ENCODE measurements around the gene LIPG. TPM values are rescaled to one million over a fixed set of nuclear protein-coding genes. Genes with fewer than 3 reads are reported as not detected.

Gene LIPG
- polyA plus RNA-seq, 3 donors: 41.9 to 56.7 (median 48.1) TPM

DNA sequence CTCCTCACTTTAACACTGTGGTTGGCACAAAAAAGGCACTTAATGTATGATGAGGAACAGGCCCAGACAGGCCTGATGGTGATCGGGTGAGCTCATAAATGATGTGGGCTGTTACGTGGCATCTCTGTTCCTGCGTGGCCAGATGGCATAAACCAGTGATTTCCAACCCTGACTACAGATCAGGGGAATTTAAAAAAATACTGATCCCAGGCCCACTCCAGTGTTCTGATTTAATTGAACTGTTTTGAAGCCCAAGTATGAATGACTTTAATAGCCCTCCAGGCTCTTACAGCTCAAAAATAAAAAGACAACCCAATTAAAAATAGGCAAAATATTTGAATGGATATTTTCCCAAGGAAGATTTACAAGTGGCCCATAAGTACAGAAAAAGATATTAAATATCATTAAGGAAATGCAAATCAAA, 48.2 kb downstream of the LIPG start:
- no peak for DNase-seq (ENCODE audit: low read depth in 3 of 3, low spot score in 2 of 3)

DNA sequence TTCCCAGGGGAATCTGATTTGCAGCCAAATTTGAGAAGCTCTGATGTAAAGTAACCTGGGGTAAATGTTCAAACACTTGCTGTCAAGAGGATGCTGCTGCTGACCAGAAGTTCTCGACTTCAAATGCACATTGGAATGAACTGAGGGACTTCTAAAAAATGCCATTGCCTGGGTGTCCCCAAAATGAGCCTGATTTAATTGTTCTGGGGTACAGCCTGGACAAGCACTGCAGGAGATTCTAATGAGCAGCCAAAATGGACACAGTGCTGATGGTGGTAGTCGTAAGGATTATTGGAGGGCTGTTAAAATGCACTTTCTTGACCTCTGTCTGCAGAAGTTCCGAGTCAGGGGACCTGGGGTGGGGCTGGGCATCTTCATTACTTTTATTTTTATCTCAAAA, 49.5 kb downstream of the LIPG start:
- no peak for DNase-seq (ENCODE audit: low read depth in 3 of 3, low spot score in 2 of 3)

DNA sequence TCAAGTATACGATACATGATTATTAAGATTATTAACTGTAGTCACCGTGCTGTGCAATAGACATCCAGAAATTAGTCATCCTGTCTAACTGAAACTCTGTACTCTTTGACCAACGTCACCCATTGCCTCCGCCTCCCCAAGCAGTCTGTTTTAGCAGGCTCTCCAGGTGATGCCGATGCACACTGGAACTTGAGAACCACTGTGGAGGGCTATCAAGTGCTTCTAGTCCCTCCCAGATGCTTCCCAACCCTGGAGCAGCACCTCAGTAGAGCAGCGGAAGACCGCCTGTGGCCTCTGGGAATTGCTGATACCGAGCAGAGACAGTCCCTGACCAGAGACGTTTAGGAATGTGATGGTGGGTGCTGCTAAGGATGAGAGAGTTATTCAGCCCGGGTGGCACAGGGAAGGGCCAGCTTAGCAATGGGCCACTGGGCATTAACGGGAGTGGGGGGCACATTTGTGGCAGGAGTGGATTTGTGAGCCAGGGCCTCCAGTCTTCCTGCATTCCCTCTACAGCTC, 50.7 kb downstream of the LIPG start:
- no peak for DNase-seq (ENCODE audit: low read depth in 3 of 3, low spot score in 2 of 3)

DNA sequence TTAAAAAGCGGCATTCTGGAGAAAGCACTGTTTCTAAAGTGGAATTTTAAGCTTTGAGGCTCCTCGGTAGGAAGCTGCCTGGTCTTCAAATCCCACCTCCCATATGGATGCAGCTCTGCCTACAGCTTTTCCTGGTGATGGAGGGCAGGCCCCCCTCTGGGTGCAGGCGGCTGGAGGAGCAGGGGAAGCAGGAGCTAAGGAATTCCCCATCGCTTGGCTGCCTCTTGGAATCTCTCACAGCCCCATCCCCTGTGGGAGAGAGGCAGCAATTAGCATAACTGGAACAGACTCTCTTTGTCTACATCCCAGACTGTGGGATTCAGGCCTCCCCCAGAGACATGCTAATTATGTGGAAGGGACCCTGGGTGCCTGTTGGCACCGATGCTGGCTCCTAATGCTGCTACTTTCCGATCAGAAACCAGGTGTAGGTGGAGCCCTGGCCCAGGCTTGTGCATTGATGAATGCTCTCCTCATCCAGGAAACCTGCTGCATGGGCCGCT, 51.3 kb downstream of the LIPG start:
- peak in 1 of 3 donors; percentile 66 for DNase-seq (ENCODE audit: low read depth in 3 of 3, low spot score in 2 of 3)

DNA sequence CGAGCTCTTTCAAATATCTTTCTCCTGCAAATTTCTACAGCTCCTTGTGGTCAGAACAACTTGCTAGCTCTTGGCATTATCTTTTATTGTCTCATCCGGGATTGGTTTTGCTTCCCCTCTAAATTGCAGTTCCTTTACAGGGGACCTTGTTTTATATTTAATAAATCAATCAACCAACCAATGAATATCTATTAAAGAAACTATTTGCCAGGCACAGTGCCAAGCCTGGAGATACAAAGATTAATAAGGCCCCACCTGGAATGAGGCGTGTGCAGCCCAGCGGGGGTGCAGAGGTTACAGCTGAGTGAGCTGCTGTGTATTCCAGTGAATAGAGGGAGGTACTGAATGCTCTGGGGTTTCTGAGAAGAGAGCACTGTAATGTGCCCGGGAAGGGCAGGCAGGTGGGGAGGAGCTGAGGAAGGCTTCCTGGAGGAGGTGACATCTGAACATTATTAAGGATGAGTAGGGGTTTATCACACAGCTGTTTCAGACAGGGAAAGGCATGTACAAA, 51.8 kb downstream of the LIPG start:
- DNase-seq (ENCODE audit: low read depth in 3 of 3, low spot score in 2 of 3): no peak

DNA sequence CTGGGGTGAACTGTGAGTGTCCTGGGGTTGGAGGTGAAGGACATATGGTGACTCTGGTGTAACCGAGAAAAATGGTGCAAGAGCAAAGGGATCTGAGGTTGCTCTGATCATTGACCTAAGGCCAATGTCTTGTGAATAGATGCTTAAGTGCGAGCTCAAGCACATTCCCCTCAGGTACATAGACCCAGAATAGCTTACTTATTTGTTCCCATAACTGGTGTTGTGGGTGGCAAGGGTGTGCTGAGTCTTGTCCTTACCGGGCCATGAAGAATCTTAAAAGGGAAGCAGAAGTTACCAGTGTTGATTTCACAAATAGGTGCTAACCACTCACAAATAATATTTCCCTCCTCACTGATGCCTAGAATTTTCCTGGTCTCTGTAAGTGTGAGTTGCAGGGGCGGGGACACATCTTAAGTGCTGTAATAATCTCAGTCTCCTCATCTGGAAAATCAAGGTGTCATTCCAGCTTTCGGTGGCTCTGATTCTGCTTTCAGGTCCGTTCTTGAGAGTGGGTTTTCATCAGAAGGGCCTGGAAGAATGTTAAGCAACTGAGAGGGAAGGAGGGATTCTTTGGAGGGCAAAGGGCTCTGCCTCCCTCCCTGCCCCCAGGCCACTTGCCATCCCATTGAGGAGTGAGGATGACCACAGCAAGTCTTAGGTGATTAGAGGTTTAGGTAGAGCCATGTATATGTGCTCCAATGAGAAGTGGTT, 54.9 kb downstream of the LIPG start:
- no peak for DNase-seq (ENCODE audit: low read depth in 3 of 3, low spot score in 2 of 3)

DNA sequence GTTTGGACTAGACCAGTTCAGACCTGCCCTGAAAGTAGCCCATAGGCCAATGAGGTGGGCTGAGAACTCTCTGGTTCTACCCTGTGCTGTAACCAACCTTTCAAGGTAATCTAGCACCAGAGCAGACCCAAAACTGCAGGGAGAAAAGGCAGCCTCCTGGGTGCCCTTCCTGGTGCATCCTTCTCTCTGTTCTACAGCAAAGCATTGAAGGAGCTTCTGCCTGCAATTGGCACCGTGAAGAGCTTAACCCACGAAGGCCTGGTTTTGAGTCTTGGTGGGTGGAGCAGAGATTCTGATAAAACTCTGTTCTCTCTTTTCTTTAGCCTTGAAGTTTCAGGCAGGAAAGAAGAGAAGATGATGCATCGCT, 55.5 kb downstream of the LIPG start:
- DNase-seq (ENCODE audit: low read depth in 3 of 3, low spot score in 2 of 3): no peak

DNA sequence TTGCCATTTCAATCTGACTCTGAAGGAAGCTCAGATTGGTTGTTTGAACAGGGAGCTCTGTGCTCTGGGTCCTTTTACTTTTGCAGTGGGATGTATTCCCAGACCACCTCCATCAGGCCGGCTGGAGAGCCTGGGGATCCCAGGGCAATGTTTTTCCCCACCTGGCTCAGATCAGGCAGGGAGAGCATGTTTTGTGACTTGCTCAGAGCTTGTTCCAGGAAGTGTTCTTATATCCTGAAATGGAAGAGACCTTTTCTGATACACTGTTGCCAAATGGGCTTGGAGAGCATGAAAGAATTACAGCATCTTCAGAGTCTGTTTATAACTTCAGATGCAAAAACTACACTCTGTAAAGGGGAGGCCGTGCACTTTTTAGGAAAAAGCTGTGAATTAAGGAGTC, 56.0 kb downstream of the LIPG start:
- DNase-seq (ENCODE audit: low read depth in 3 of 3, low spot score in 2 of 3): no peak

DNA sequence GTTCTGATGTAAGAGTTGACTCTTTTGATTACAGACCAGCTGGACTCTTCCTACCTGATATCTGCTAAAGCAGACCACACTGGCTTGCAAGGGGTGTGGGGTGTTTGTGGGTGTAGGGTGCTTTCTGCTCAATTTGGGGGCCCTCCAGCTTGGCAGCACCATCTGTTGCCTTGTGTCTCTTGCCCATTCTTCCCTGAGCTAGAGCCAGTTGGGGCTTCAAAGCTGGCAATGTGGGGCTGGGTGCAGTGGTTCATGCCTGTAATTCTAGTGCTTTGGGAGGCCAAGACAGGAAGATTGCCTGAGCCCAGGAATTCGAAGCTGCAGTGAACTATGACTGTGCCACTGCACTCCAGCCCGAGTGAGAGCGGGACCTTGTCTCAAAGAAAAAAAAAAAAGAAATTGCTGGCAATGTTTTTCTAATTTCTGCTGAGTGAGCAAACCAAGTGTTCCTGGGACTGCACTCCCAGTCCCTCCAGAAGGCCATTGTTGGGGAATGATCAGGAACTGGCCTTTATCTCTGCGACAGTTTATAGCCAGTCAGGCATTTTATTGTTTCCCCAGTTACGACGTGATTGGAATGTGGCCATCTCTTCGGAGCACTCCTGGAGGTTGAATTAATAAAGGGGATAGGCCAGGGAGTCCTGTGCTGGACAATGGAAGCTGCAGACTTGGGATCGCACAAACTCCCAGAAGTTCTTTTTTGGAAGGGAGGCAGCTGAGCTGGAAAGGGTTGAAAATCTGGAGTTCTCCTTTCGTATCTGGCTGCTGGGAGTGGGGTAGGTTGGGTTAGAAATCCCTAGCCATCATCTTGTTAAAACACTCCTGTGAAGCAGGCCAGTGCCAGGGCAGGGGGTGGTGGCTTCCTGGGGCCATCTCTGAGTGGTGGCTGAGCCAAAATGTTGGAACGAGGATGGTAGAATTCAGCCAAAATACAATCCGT, 57.2 kb downstream of the LIPG start:
- no peak for DNase-seq (ENCODE audit: low read depth in 3 of 3, low spot score in 2 of 3)

DNA sequence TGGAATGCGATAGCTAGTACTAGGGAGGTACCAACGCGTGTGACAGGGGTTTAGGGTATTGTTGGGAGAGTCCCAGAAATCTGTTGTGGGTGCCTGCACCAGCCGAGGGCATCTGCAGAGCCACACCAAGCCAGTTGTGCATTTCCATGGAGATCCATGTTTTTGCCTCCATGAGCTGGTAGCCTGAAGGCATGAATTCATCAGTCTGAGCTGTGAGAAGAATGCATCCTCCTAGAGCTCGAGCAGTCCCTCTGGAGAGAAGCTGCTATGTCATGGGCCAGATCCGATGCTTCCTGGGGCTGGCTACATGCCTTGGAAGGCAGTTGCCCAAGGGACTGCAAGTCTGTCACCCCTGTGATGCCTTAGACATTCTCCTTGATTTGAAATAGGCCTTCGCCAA, 57.9 kb downstream of the LIPG start:
- no peak for DNase-seq (ENCODE audit: low read depth in 3 of 3, low spot score in 2 of 3)

DNA sequence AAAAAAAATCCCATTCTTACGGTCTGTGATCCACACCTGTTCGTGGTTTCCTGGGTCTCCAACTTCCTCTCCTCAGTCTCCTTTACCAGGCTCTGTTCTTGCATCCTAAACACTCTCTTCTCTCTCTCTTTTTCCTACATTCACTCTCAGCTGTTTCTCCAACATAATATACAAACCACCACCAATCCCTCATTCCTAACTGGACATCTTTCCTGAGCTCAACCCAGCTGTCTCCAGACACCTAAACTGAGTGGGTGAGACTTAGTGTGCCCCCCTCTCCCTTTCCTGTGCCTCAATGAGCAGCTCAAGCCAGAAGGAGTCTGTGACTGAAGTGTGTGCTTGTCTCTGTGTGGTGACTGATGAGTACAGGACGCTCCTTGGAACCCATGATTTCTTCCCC, 59.4 kb downstream of the LIPG start:
- no peak for DNase-seq (ENCODE audit: low read depth in 3 of 3, low spot score in 2 of 3)

DNA sequence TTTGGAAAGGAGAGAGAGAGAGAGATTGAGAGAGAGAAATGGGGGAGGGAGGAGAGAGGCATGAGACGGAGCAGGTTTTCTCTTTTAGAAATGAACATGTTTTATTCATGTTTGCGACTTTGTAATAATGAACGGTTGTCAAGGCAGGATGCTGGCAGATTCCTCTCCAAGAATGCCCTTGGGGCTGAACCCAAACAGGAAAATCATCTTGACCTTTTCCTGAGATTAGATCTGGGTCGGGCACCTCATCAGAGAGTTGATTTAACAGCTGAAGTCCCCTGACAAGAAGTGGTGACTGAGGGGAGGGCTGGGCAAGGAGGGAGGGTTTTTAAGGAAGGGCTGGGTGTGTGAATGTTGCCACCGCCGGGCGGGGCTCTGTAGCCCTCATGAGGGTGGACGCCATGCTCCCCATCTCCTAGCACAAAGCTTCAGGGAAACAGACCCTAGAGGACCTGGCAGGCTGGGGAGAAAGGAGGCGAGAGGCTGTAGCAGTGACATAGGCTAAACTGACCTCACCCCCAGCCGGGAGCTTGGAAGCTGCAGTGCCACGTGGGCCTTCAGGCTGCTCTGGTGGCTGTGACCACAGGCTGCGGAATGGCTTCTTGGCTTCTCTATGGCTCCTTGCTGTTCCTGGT, 60.0 kb downstream of the LIPG start:
- no peak for DNase-seq (ENCODE audit: low read depth in 3 of 3, low spot score in 2 of 3)

DNA sequence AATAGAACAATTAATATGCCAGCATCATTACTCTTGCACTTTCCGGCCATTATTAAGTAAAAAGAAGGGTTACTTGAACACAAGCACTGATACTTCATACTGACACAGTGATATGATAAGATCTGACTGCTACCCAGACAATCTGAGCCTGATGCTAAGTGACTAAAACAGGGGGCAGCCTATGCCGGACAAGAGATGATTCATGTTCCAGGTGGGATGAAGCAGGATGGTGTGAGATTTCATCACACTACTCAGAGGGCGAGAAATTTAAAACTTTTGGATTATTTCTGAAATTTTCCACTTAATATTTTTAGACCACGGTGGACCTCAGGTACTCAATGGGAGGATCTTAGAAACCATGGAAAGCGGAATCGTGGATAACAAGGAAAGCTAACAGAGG, 61.7 kb downstream of the LIPG start:
- no peak for DNase-seq (ENCODE audit: low read depth in 3 of 3, low spot score in 2 of 3)

DNA sequence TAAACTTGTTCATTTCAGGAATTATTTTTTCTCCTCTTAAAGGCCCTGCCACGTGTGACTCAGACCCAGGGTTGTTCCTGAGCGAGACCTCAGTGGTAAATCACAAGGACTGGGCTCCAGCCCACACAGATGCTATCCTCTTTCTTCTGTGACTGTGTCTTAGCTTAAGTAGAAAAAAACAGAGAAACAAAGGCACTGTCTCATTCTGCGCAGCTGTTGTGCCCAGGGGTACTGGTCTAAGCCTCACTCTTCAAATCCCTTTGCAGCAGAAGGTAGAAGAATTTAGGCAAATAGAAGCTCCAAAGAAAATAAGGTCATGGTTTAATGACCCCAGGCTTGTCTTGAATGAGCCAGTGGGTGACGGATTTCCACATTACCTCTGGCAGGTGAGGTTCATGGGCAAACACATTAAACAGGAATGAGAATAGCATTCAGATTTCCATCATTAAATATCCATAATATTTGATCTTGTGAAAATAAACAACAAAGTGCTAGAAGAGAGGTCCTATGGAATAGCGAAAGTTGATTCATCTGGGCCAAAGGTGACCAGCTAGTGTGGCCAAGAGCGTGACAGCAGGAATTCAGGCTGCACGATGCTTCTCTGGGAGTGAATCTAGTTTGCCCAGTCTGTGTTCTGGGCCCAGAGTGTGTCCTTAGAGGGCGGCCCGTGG, 63.3 kb downstream of the LIPG start:
- no peak for DNase-seq (ENCODE audit: low read depth in 3 of 3, low spot score in 2 of 3)

DNA sequence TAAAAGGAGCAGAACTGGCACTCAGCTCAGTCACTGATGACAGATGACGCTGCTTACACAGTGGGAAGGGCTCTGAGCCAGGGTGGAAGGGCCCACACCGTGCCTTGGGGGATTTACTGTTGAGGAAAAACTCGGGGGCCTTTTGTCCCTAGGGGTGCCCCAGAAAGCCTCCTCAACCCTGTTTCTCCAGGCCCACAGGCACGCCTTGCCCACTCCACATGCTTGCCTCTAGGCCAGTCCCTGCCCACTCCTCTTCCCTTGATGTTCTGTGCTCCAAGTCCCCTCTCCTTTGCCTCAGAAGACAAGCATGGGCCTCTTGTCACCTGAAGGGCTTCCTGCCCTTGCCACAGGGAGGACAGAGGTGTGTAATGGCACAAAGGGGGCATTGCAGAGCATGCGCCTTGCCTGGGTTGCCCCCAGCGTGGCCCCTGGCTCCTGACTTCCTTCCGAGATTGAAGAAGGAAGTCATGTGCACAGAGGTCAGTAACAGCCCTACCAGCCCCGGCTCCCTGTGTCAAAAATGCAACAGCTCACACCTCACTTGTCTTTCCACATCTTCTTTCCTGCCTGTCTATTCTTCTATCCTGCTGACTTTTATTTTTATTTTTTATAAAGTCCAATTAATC, 65.1 kb downstream of the LIPG start:
- DNase-seq (ENCODE audit: low read depth in 3 of 3, low spot score in 2 of 3): no peak

DNA sequence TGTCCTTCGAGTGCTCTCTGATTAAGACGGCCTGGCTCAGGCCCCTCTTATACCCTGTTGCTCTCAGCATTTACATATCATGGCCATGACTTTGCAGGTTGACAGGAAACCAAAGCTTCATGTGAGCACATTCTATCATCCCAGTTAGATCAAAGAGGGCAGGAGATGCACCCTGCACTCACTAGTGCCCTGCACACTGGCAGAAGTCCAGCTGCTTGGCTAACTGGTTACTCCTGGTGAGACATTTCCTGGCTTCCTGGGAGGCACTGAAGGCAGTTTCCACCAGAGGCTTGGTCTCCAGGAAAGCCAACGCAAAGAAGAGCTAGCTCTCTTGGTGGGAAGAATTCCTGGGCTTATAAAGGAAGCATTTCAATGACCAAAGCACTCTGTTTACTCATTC, 66.3 kb downstream of the LIPG start:
- no peak for DNase-seq (ENCODE audit: low read depth in 3 of 3, low spot score in 2 of 3)

DNA sequence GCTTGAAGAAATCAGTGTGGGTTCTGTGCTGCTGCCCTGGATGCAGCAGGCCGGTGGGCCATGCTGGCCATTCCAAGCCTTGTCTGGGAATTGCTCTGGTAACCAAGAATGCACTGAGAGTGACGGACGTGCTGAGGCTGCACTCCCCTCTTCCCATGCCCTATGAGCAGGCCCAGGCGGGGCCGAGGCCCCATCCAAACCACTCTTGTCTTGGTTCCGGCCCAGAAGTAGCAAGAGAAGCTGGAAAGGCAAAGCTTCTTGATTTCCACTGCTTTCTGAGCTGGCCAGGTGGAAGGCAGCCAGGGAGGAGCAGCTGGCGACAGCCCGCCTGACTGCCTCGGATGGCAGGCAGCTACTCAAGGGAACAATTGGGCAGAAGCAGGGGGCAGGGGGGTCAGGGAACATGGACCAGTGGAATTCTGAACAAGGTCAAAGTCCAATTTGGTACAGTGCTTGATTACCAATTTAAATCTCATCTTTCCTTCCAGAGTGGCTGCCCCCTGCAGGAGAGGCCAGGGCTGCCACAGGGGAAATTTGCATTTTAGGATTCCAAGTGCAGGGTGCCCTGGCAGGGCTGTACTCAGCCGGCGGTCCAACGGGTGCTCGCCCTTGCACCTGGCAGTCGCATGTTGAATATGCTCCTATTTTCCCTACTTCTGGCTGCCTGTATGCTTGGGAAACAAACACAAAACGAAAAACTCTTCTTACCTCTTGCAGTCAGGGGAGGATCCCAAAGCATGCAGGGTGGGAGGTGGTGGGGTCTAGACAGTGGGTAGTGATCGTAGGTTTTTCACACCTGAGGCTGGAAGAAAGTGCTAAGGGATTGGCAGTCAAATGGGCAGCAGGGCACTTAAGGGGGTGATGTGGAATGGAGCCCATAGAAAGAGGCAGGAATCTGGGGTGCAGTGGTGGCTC, 67.3 kb downstream of the LIPG start:
- DNase-seq (ENCODE audit: low read depth in 3 of 3, low spot score in 2 of 3): no peak

DNA sequence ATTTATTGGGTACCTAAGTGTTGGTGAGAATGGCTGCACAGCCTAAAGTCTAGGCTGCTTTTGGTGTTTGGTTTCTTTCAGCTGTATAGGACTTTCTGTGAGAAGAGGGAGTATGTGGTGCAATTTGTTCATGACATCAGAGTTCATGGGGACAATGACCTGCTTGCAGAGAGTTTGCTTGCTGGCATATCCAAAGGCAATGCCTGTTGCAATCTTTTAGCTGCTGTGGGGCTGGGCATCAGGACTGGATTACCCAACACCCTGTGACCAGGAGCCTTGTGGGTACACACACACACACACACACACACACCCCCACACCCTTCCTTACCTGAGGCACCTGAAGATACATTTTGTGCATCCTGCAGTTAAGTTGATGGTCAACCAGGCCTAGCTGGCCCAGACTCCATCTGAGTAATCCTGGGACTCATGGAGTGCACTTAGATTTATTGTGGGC, 68.4 kb downstream of the LIPG start:
- DNase-seq (ENCODE audit: low read depth in 3 of 3, low spot score in 2 of 3): no peak

All from right renal cortex interstitium (tissue), 3 donors.